ENCODE results near the gene ITPR2.
"Not testable (repeated sequence)": the region's sequence is repeated elsewhere in the genome, so short reads cannot be mapped to it uniquely, and the experiment has no call there.

GRCh38 chr12:26775991-26776390, 57.0 kb downstream of the ITPR2 start:
- TF ChIP-seq CTCF (IDR thresholded peaks at IDR 0.05; ENCODE audit: low read length); EZH2 (optimal IDR thresholded peaks at IDR 0.05; ENCODE audit: low read depth, low read length): not testable (repeated sequence)

Measured in MM.1S (cell line).